ENCODE data around the gene XIRP2.
"Not testable (repeated sequence)": the region's sequence is repeated elsewhere in the genome, so short reads cannot be mapped to it uniquely, and the experiment has no call there.

Gene XIRP2

DNA sequence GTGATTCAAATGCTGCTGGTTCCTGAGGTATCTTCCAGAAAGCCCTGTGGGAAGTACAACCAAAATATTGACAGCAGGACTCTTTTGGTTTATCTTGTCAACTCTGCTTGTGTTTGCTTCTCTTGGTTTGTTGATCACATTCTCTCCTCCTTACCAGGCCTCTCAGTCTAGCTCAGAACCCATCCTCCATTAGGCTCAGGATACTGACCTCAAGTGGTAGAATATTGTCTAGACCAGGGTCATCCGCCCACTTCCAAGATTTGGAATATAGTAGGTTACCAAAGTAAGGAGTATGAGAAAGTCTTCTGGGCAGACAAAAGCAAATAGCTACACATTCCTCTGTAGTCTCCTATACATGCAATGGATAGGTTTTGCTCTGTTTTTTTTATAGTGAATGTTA lies 56.6 kb downstream of the XIRP2 start:
- DNase-seq: no peak

DNA sequence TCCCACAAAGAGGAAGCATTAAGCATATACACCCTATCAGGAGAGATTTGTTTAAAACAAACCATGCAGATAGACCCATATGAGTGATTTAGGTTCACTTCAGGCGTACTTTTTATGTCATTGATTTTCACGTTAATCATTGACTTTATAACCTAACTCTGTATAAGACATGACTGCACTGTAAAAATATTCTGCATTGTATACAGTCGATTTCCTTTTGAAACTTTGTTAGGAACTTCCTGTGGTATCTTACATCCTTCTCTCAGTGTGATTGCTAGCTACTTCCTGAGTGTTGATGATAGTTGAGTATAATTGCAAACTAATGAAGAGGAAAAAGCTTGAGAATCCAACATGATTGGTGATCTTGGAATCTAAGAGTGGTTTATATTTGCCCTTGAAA lies 69.4 kb downstream of the XIRP2 start:
- no peak for DNase-seq

DNA sequence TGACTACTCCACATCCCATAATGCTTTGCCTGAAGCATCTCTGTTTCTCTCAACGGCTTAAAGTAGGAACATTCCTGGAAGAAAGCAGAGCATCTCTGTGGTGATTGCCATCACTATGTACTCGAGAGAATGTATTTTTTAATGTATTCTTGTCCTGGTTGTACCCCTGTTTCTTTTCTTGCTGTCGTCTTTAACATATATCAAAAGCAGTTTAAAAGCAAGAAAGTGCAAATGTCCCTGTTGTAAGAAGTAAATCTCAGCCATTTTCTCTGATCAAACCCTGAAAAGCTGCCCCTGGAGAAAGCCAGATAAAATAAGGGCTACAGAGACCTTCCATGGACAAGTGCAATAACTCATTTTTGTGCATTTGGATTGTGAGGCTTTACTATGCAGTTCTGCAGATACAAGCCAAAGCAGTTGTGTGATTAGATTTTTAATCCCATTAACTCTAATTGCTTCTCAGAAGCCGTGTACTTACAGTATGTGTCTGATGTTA lies 70.8 kb downstream of the XIRP2 start:
- no peak for DNase-seq

DNA sequence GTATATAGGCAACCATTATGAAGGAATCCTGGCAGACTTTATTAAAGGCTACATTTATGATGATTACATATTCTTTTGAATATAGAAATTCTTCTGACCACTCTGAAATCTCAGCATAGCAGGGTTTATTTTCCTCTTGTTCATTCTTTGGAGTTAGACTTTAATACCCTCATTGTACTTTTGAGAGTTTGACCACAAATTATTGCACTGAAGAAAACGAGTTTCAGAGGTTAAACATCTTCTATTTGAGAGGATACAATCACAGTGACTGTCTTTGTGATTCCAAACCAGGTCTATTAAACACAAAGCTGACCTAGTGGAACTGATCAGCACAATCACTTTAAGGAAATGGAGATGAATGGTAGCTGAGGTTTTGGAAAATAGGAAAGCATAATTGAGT lies 71.3 kb downstream of the XIRP2 start:
- no peak for DNase-seq

DNA sequence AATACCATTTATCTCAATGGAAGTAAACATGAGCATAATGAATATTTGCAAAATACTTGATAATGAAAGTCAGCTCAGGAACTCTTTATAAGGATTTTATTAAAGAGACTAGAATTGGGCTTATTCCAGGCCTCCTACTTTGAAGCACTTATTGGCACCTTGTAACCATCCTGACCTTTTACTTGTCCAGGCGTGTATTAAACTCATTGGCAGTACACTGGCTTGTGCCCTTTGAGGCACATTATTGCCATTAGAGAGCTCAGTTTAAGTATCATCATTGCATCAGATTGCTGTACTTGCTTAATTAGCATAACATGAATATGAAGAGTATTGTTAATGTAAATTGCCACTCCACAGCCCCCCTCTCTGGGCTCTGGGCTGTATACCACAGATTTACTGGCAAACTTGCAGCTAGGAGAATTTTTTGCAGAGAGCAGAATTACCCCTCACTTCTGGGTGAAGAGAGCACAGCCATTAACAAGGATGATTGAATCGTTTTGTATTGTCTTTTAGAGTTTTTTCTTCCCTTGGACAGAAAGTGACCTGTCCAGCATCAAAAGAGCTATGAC lies 72.5 kb downstream of the XIRP2 start:
- DNase-seq: no peak

DNA sequence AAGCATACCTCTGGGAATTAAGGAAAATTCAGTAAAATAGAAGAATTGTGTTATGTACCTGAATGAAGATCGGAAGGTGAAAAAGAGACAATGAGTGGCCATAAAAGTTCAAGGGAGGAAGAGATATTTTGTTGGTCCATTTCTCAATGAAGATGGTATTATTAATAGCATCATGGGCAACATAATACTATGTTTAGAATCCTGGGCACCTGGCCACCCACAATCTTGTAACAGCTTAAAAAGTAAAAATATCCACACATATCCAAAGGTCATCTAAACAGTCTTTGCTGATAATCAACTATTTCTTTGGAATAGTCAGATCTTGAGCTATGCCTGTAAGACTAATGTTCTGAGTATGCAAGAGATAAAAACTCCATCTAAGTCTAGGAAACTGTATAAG lies 73.7 kb downstream of the XIRP2 start:
- DNase-seq: no peak

DNA sequence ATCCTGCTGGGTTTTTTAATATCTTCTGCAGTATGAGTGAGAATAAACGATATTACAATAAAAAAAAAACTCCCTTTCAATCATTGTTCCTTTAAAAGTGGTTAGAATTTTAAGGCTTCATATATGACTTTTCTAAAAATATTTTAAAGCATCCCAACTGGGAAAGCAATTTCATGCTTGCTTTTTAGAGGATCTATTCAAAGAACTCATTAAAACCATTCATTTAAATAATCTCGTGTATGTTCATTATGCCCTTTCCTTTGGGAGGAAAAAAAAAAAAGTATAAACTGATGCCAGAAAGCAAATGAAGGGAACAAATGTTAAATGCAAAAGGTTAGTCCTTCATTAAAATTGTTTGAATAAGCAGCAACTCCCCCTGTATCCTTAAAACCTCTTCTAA lies 81.2 kb downstream of the XIRP2 start:
- DNase-seq: no peak

DNA sequence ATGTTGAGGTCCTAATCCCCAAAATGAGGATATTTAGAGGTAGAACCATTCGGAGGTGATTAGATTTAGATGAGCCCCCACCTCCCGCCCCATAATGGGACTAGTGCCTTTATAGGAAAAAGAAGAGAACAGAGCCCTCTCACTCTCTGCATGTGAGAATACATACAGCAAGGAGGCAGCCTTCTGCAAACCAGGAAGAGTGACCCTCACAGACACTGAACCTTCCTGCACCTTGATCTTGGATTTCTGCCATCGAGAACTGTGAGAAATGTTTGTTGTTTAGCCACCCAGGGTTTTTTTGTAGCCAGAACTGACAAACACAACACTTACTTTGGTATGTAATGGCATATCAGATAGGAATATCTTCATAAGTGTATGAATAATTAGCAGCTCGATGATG lies 83.7 kb downstream of the XIRP2 start:
- DNase-seq: no peak

DNA sequence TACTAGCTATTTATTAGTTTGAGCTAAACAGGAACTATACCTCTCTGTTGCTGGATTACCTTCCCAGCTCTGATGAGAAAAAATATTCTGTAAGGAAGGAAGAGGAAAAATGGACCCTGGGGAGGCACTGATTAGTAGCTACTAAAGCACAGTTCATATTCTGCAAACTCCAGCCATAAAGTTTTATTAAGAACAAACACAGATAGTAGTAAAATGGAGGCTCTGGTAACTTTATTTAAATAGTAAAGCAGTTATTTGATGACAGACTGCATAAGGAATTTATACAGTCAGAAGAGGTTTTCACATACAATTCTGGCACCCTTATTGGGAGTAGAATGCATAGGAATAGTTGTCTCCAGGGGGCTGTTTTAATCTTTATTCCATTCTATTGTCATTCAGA lies 84.1 kb downstream of the XIRP2 start:
- DNase-seq: no peak

DNA sequence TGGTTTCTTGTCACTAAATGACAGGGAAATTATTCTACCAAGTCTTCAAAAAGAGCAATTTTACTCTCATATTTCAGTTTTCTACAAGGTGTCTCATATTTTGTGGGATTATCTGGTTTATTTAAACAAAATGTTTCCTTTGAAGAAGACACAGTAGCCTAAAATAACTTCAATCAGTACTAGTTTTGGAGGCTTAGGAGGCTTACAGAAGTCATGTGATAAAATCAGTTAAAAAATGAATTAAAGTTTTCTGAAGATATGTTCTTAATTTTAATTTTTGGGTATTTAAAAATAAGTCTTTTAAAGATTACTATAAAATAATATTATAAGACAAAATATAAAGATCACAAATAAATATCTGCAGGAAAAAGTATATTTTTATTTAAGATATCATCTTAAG lies 95.9 kb downstream of the XIRP2 start:
- DNase-seq: no peak

DNA sequence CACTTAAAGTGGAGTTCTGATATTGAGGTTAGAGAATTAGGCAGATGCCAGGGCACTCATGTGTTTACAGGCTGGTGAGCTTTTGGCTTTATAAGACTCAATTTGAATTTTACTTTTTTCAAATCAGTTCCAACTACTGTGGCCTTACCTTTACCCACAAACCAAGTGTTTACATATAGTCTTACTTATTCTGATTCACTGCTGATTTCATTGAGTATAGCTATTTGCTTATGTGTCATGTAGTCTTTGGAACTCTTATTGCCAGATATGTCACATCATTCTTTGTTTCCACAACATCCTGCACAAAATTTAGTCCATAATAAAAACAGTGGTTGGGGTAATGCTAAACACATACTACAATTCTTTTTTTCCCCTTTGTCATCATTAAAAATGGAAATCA lies 96.5 kb downstream of the XIRP2 start:
- DNase-seq: no peak

DNA sequence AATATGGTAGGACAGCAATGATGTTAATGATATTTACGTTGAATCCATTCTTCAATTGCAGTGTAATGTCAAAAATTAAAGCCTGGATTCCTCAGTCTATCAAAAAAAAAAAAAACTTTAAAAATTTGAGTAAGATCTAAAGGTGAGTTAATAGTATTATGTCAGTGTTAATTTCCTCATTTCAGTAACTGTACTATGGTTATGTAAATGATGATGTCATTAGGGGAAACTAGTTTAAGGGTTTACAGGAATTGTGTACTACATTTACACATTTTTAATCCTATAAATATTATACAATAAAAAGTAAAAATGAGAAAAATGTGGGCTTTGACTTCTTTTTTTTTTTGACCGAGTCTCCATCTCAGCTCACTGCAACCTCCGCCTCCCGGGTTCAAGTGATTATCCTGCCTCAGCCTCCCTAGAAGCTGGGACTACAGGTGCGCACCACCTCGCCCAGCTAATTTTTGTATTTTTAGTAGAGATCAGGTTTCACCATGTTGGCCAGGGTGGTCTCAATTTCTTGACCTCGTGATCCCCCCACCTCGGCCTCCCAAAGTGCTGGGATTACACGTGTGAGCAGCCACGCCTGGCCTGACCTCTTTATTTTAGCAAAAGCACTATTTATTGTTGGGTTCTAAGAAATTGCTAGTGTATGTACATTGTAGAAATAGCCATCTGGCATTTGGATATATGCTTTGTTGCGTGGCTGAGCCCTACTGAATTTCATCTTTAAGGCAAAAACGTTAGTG lies 106.5 kb downstream of the XIRP2 start:
- no peak for DNase-seq

DNA sequence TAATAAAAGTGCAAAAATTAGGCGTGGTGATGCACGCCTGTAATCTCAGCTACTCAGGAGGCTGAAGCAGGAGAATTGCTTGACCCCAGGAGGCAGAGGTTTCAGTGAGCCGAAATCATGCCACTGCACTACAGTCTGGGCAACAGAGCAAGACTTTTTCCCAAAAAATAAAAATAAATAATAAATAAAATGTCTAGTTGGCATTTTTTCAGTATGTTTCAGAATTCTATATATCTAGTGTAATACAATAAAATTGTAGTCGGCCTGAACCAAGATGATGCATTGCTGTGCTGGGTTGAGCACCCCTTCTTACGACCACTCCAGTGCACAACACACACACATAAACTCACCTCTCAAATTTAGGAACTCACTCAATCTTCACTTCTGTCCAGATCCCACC lies 108.2 kb downstream of the XIRP2 start:
- DNase-seq: no peak

DNA sequence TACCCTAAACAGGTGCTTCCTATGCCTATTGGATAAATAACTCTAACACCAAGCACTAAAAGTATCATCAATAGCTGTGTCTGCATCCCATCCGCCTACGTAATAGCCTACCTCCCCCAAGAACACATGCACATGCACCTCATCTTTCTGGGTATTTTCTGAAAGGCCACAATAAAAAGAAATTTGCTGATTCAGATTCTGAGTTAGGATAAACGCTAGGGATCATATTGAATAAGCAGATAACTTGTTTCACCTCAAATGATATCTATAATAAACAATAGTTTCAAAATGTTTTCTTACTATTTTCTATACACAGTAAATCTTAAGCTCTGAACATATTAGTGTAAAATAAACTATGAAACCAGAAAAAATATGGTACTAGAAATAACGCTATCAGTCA lies 112.9 kb downstream of the XIRP2 start:
- DNase-seq: no peak

DNA sequence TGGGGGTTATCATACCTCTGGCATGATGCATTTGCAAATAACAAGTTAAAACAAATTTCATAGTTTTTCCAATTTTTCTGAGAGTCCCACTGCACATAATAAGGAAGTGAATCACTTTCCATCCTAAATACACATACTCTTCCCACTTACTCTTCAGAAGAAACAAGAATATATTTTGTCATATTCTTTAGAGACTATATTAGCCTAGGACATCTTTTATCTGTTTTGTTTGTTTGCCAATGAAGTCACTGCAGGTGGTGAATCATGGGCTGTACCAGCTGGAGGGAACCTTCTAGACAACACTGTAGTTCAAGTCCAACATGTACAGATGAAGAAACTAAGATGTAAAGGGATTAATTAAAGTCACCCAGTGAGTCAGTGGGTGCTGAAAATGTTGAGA lies 116.8 kb downstream of the XIRP2 start:
- no peak for DNase-seq

DNA sequence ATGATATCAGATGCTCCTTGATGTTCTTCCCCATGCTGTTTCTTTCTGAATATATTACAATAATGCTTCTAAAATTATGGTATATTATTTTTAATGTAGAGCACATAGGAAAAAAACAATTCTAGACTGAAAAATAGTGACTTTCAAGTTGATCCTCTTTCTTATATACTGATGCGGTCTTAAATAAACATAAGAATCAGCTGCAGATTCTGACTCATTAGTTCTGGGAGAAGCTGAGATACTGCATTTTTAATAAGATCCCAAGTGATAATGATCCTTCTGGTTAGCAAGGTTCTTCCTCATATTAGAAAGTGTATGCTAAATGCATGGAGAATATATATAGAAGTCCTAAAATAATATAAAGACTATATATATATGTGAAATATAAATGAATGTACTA lies 124.9 kb downstream of the XIRP2 start:
- no peak for DNase-seq

DNA sequence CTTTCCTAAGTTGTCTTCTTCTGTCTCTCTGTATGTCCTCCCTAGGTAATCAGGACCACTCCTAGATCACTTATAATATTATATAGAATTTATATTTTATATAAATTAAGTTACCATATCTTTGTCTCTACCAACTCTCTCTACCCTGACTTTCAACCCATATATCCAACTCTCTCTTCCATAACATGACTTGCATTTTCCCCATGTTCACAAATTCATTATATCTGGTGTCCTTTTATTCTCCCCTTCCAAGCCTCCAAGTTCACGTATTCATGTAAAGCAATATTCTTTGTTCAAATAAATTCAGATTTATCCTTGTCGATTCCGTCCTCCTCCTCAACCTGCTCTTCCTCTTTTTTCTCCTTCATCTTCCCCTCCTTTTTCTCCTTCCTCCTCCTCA lies 127.5 kb downstream of the XIRP2 start:
- no peak for DNase-seq

DNA sequence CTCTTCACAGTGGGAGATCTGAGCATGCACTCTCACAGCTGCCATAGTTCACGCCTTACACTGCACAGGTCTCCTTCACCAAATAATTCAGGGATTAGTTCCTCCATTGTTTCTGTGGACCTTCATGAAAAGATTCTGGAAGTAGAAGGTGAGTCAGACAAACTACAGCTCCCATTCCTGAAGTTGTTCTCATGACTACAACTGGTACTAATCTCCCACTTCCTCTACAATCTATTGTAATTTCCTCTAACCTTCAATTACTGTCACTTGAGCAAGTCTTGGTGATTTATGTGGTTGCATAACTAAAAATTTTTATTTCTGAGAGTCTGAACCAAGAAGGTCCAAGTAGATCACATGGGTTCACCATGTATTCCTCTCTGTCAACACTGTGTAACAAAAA lies 128.7 kb downstream of the XIRP2 start:
- DNase-seq: no peak

DNA sequence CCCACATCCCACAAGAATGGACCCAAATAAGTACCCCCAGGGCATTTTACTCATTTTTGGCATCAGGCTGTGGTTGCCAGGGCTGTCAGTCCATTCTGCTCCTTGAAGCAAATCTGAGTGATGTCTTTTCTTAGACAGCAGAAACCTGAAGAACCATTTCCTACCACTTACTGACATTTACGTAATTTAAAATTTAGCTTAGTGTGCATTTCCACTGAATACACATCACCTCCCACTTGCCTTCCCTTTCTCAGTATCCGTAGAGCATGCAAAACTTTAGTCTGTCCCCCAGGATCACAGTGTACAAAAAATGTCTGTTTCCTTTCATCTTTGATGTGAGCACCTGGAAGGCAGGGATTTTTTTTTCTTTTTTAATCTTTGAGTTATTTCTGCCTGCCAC lies 130.3 kb downstream of the XIRP2 start:
- DNase-seq: no peak

DNA sequence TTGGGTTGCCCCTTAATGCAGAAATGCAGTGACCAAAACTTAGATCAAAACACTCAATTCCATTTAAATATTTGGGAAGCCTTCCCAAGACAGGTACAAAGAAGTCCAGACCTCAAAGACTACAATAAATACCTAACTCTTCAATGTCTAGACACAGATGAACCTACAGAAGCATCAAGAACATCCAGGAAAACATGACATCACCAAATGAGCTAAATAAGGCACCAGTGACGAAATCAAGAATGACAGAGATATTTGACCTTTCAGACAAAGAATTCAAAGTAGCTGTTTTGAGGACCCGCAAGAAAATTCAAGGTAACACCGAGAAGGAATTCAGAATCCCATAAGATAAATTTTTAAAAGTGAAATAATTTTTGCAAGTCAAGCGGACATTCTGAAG lies 140.2 kb downstream of the XIRP2 start:
- no peak for DNase-seq

DNA sequence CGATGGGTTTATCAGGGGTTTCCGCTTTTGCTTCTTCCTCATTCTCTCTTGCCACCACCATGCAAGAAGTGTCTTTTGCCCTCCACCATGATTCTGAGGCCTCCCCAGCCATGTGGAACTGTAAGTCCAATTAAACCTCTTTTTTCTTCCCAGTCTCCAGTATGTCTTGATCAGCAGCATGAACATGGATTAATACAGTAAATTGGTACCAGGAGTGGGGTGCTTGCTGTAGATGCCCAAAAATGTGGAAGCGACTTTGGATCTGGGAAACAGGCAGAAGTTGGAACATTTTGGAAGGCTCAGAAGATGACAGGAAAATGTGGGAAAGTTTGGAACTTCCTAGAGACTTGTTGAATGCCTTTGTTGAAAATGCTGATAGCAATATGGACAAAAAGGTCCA lies 146.7 kb downstream of the XIRP2 start:
- not testable (repeated sequence) for DNase-seq

DNA sequence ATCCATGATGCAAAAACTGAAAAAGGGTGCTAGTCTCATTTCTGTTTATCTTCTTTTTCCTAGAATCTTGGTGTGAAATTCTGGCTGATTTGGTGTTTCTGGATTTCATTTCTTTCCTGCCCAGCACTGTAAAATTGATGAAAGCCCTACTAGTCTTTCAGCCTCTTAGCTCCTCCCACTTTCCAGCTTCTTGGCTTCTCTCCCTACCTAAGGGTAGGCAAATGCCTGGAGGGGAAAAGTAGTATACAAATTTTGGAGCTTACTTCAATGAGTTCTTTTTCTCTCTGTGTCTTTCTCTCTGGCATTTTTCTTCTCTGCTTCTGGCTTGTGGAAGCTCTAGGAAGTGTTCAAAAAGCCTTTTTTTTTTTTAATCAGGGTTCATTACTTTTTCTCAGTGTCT lies 160.5 kb downstream of the XIRP2 start:
- DNase-seq: no peak

DNA sequence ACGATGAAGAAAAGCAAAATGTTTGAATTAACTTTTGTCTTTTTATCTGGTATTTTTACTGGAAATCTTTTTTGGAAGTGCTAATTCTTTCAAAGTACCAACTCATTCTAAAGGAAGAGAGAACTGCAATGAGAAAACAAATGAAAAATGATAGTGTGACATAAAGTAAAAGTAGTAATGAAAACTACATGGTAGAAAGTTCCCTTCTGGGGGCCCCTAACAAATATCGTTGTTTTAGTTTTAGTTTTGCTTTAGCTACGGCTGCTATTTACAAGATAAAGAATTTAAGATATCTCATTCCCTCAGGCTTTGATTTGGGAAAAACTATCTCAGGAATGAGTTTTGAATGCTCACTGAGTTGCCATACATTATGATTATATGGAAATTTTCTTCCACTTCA lies 161.4 kb downstream of the XIRP2 start:
- no peak for DNase-seq

DNA sequence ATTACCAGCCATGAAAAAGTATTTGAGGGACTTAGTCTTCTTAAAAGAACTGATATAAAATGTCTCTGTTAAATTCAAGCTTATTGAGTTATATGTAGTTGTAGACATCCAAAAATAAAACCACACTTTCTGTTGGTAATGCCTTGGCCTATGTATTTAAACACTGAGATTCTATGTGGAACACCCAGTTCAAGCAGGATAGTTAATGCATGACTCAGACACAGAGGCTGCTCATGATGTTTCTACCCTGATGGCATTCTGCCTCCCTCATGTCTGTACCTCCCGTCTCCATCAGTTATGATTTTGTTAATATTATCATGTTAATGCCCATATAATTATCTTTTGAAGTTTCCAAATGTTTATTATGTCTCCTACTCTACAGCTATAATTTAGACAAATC lies 164.5 kb downstream of the XIRP2 start:
- DNase-seq: no peak

DNA sequence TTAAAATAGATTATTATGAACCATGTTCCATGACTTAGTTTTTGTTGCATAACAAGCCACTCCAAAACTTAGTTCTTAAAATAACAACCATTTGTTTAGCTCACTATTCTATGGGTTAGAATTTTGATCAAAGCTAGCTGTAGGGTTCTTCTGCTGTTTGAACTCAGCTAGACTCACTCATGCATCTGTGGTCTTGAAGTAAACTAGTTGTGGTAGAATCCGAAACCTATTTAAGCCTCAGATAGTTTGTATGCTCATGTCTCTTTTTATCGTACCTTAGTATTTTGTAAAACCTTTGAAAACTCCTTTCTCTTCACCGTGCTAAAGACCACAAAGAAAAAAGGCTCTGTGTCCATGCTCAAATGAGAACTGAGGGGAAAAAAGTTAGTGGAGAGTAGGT lies 166.6 kb downstream of the XIRP2 start:
- DNase-seq: no peak
